A204.1 (cell line): ENCODE measurements around the gene AMMECR1L.
"Not testable (repeated sequence)": the region's sequence is repeated elsewhere in the genome, so short reads cannot be mapped to it uniquely, and the experiment has no call there.

Experiments used
- FAIRE-seq: peaks from 2 replicates; lab custom pipeline; 2012; peaks lifted over from hg19 to GRCh38; lab: Jason Lieb, UNC

AMMECR1L gene

DNA sequence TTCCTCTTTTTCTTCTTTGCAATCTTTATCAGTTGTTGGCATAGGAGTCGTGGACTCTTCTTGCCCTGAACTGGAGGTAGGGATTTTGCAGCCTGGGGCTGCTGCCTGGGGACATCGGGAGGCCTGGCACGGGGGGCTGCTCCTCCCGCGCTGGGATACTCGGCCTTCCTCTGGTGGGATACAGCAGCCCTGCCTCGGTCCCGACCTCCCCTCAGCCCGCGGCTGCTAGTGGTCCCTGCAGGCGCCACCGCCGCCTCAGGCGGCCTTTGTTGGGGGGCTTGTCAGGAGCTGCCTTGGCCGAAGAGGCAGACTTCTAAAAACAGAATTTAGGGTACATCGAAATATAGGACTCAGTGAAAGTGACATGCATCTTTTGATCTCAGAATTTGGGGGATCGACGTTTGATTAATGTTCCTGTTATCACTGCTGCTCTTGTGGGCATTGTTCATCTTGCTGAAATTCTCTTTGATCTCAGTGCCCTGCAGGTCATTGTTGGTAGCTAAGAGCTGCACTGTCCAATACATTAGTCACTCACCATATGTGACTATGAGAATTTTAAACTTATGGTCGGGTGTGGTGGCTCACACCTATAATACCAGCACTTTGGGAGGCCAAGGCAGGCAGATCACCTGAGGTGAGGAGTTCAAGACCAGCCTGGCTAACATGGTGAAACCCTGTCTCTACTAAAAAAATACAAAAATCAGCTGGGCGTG, 44.1 kb downstream of the AMMECR1L start:
- no peak for FAIRE-seq

DNA sequence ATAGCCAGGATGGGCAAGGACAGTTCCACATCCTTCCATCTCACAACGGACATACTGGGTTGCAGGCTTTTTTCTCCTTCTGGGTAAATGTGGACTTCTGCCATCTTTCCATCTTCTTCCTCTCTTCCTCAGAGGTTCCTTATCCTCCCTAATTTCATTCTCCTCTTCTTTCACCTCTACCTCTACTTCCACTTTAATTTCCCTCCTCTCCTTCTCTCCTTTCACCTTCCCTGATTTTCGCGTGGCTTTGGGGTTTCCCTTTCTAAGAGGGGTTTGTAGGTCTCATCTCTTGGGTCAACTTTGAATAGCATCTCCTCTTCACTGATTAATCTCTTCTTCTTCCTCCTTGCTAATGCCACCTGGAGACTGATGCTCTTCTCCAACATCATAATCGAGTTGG, 44.9 kb downstream of the AMMECR1L start:
- no peak for FAIRE-seq

DNA sequence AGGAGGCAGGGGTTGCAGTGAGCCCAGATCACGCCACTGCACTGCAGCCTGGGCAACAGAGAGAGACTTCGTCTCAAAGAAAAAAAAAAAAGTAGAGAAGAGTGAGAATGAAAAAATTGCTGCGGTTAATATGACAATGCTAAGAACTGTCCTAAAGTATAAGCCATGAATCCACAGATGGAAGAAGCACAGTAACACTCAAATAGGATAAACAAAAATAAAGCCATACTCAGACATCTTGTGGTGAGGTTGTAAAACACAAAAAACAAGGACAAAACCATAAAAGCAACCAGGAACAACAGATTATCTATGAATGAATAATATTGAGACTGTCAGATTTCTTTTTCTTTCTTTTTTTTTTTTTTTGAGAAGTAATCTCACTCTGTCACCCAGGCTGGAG, 50.8 kb downstream of the AMMECR1L start:
- FAIRE-seq: no peak

DNA sequence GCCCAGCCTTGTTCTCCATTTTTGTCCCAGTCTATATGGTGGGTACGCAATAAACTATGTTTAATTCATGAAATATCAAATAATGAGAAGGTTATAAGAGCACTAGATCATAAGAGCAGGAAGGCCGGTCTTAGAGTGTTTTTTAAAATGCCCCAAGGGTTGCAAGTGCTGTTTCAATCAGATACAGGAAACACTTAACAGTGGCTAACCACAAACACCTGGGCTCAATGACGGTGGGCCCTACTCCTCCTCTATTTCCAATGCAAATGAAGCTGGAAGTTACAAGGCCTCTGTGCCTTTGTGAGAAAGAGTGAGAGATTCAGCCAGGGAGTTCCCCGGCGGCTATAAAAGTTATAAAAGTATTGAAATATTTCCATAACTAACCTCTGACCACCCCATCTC, 55.9 kb downstream of the AMMECR1L start:
- FAIRE-seq: no peak

DNA sequence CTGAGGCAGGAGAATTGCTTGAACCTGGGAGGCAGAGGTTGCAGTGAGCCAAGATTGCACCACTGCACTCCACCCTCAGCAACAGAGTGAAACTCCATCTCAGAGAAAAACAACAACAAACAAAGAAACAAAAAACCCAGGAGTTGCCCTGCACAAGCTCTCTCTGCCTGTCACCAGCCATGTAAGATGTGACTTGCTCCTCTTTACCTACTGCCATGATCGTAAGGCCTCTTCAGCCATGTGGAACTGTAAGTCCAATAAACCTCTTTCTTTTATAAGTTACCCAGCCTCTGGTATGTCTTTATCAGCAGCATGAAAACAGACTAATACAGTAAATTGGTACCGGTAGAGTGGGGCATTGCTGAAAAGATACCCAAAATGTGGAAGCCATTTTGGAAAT, 59.0 kb downstream of the AMMECR1L start:
- FAIRE-seq: not testable (repeated sequence)

DNA sequence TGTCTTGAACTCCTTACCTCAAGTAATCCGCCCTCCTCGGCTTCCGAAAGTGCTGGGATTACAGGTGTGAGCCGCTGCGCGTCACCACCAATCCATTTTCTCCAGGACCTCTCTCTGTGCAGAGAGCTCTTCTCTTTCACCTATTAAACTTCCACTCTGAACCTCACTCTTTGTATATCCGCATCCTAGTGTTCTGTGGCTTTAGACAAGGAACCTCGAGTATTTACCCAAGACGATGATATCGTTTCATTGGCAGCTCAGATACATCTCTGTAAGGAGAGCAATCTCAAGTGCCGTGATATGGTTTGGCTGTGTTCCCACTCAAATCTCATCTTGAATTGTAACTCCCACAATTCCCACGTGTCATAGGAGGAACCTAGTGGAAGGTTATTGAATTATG, 59.7 kb downstream of the AMMECR1L start:
- no peak for FAIRE-seq

DNA sequence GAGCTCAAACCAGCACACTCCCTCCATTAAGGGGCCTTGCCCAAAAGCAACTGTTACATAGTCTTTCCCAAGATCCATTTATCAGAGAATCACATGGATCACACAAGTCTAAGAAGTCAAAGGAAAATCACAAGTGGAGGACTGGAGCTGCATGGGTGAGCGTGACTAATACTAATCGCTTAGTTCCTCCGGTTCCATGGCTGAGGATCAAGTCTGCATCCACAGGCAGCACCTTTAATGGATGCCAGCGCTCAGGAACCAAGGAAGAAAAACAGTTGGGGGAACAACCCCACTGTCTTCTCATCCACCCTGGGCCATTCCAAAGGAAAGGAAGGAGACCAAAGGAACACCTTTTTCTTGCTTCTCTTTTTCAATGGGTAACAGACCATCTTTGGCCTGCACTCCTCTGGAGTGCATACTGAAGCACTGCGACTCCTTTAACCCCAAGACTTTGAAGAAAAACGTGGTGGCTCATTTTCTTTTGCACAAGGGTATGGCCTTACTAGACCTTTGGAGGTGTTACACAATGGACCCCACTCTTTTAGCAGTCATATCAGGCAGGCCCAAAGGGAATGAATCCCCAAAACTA, 65.6 kb downstream of the AMMECR1L start:
- no peak for FAIRE-seq

DNA sequence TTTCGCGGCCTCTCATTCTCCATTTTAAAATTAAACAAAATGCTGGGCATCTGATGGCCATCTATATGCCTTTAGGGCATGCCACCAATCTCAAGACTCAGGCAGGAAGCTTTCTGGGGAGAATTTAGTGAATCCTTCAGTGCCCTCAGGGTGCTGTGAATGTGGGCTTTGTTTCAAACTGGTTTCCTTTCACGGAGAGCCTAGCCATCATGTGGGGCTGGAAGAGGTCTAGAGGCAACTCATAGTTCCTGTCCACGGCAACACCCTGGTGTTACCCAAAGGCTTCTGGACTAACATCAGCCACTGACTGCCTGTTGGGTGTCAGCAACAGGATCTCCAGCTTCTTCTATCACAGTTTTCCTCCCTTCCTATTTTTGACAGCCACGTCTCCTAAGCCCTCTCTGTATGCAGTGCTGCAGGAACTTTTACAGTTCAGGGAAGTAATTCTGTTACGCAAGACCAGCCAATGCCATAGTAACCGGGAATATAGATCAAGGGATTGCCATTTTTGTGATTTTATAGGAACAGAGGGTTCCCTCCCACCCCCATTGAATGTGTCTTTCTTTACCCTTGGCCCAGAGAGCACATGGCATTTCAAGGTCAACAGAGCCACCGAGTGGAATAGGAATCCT, 66.8 kb downstream of the AMMECR1L start:
- no peak for FAIRE-seq

DNA sequence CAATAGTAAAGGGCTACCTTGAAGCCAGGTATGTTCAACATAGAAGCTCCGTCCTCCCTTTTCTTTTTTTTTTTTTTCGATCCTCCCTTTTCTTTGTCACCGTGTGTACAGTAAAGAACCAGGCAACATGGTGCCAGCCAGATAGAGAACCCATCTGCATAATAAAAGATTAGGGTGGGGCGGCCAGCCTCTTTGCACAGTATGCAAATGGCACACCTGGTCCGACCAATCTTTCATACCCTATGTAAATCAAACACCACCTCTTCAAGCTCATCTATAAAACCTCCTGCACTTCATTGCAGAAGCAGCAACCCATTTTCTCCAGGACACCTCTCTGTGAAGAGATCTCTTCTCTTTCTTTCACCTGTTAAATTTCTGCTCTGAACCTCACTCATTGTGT, 67.5 kb downstream of the AMMECR1L start:
- FAIRE-seq: no peak

DNA sequence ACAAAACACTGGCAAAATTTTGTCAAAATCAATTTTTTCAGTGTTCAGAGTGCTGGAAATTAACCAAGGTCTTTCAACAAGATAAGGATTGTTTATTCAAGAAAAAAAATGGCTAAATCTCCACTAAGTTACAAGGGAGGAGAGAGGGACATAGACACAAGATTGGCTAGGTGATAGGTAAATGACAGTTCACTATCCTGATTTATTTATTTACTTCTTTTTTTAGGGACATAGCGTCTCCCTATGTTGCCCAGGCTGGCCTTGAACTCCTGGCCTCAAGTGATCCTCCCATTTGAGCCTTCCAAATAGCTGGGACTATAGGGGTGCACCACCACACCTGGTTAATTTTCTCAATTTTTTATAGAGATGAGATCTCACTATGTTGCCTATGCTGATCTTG, 71.1 kb downstream of the AMMECR1L start:
- no peak for FAIRE-seq

DNA sequence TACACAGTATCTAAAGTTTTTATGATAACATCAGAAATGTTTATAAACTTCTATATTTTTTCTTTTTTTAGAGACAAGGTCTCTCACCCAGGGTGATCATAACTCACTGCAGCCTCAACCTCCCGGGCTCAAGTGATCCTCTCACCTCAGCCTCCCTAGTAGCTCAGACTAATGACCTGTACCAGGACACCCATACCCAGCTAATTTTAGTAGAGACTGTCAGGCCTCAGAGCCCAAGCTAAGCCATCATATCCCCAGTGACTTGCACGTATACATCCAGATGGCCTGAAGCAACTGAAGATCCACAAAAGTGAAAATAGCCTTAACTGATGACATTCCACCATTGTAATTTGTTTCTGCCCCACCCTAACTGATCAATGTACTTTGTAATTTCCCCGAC, 73.3 kb downstream of the AMMECR1L start:
- not testable (repeated sequence) for FAIRE-seq
